GM19351 (cell line): Measurements from ENCODE around the gene ZBTB38.

ENCODE experiments used
- ATAC-seq: cut with Tn5 transposase; IDR thresholded peaks from one replicate; pipeline ENCODE4 v1.9.1; 2021; ENCODE audit warnings: mild to moderate bottlenecking, moderate library complexity; ENCODE audit not compliant: unreplicated experiment

Gene ZBTB38

DNA sequence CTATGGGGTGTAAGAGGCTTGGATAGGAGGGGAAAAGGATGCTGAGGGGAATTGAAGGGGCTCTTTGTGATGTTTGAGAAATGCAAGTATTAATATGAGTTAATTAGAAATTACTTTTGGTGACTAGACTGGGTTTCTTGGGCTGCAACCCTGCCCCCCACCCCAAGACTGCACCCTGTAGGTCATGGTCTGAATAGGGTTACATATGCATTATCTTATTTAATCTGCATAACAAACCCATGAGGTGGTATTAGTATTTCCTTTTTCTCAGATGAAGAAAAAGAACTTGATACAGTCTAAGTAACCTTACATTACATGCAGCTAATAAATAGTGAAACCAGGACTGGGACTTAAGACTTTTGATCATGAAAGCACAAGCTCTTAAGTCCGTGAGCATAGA is 5.6 kb upstream of the ZBTB38 start:
- no peak for ATAC-seq

- ATAC-seq = no peak
Observed at GRCh38 chr3:141365201-141365600, 3.1 kb upstream of the ZBTB38 start.

DNA sequence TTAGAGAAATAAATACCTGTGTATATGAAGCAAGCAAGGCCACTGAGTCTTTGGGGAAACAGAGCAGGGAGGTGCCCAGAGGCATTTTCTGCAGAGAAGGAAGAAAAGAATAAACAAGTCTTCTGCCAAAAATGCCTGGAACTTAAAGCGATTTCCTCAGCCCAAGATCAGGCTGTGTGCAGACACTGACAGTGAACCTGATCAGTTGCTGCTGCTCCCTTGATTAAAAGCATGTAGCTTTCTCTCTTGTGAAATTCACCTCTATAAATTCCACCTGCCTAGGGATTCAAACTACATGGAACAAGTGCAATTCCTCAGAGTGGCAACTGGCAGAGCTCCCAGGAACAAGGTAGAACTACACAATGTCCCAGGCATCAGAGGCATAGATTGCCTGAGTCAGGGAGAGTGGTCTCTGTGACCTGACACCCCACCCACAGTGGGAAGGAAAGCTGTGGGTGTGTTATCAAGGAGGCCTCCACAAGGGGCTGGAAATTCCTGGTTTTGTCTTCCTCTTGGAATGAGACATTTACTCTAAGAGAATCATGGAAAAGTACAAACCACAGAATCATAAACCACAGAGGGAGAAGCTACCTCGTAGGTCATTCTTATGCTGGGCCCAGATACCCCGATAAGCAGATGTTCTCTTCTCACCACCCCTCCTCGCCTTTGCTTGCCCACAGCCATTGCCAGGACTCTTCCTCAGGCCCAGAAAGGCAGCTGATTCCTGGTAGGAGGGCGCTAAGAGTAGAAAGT is 1.8 kb upstream of the ZBTB38 start:
- no peak for ATAC-seq

- no peak for ATAC-seq
Observed at GRCh38 chr3:141367038-141367730, 1.1 kb upstream of the ZBTB38 start.

GRCh38 chr3:141368925-141369794 is 856 bp downstream of the ZBTB38 start:
- ATAC-seq = no peak

DNA sequence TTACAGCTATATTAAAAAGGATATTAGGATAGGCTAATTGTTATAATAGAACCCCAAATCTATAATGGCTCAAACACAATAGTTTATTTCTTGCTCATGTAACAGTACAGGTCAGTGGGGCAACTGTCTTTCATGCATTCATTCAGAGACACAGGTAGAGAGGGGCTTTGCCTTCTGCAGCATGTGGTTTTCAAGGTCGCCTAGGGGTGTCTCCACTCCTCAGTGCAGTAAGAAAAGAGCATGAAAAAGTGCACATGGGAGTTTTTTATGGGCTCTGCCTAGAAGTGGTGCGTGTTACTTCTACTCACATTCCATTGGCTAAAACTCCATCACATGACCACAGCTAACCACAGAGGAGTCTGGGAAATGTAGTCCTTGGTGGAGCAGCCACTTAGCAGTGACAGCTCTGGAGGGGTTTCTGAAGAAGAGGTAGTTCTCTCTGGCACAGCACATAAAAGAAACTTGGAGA is 1.8 kb downstream of the ZBTB38 start:
- ATAC-seq = peak; percentile 76

DNA sequence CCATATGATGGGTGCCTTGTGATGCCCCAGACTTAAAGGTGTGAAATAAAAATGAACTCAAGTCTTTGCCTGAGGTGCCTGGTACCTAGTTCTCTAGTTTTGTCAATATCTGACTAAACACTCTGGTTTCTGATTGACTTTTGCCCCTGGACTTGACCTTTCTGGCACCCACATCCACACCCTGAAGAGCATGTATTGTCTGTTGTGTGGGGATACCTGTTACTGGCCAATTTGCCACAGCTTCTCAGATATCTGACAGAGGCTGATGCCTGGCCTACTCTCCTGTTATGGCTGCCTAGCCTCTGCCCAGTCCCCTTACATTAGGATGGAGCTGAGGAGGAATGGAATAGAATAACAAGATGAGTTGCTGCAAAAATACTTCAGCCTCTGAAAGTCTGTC is 3.6 kb downstream of the ZBTB38 start:
- ATAC-seq = no peak

GRCh38 chr3:141372656-141373055 is 4.4 kb downstream of the ZBTB38 start:
- ATAC-seq = no peak

DNA sequence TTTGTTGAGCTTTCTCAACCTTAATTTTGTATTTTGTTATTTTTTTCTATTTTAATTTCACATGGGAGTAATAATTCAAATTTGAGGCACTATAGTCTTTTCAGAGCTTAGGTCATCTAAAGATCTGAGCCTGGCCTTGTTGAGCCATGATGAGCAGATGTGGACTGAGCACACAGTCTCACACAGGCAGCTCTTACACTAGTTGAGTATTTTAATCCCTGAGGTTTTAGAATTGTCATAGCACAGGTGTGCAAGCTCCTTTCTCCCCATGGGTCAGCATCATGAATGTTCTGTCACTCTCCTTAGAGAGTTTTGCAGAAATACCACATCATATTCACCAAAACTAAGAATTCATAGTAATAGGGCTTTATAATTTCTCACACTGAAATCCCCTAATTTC is 4.9 kb downstream of the ZBTB38 start:
- no peak for ATAC-seq

DNA sequence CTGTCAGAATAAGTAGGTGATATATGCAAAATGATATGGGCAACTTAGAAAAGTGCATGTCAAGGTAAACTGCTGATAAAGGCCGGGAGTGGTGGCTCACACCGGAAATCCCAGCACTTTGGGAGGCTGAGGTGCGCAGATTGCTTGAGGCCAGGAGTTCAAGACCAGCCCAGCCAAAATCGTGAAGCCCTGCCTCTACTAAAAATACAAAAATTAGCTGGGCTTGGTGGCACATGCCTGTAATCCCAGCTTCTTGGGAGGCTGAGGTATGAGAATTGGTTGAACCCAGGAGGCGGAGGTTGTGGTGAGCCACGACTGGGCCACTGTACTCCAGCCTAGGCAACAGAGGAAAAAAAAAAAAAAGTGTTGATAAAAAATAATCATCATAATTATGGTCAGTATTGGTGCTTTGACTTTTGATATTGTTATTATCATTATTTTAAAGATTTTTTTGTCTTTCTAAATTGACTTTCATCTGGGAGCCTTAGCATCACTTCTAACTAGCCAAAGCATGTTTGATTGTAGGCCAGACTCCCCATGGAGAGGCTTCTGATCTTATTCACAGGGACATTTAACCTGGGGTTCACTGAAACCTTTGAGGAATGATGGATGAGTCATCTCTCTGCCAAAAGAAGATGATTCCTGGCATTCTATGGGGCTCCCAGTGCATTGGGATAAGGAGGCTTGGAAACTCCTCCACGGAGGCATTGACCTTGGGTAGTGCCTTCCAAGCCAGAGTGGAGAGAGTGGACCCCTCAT is 5.6 kb downstream of the ZBTB38 start:
- ATAC-seq = no peak

DNA sequence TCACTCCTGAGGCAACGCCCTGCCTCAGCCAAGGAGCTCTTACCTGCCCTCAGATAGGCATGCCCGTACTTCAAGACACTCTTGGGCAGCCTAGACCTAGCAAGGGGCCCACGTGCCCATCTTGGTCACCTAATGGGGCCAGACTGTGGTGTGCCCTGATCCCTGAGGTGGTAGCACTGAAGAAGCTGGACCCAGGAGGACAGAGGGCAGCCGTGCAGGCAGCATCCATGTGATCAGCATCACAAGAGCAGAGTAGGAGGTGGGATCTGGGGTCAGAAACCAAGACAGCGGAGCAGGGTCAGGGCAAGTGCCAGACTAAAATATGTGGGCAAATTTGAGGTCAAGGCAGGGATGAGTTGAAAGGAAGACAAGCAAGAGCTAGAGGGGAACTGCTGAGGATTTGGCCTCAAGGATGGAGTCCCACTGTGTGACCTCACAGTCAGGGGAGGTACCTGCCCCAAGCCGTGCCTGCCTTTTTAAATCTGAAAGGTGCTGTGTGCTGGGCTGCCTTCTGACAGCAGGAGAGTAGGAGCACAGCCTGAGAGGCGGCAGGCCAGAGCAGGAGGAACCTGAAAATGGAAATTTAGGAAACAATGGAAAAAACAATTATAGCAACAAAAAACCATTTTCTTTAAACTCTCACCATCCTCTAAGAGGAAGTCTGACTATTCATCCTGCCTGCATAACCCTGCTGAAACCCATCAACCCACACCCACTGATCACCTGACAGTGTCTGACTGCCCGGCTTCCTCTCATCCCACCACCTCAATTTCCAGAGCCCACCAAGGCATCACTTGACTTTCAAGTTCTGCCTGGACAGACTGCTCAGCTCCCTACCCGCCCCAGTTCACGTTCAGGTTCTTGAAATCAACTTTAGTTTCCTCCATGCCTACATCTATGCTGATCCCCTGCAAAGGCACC is 7.3 kb downstream of the ZBTB38 start:
- ATAC-seq = no peak

DNA sequence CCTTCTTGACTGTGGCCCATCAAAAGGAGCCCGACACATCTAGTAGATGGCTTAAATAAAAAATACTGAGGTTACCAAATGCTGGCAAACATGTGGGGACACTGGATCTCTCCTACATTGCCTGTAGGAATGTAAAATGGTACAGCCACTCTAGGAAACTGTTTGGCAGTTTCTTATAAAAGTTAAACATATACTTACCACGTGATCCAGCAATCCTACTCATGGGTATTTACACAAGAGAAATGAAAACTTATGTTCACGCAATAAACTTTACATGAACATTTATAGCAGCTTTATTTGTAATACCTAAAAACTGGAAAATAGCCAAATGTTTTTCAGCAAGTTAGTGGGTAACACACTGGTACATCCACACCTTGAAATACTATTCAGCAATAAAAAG is 9.1 kb downstream of the ZBTB38 start:
- no peak for ATAC-seq

DNA sequence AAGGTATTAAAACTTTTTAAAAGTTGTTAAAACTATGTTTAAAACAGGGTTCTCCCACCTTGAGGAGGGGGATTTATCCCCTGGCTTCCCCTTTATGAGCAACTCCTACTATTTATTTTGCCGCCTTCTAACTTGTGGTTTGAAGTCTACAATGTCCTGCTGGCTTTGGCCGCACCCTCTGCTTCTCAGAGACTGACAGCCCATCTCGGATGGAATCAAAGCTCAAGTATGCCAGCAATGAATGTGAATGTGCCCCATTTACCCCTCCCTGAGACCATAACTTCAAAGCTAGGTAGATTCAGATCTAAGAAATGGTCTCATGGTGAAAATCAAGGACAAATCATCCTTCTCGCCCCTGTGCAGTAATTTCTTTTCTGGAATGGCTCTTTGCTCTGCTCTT is 10.3 kb downstream of the ZBTB38 start:
- ATAC-seq = no peak

DNA sequence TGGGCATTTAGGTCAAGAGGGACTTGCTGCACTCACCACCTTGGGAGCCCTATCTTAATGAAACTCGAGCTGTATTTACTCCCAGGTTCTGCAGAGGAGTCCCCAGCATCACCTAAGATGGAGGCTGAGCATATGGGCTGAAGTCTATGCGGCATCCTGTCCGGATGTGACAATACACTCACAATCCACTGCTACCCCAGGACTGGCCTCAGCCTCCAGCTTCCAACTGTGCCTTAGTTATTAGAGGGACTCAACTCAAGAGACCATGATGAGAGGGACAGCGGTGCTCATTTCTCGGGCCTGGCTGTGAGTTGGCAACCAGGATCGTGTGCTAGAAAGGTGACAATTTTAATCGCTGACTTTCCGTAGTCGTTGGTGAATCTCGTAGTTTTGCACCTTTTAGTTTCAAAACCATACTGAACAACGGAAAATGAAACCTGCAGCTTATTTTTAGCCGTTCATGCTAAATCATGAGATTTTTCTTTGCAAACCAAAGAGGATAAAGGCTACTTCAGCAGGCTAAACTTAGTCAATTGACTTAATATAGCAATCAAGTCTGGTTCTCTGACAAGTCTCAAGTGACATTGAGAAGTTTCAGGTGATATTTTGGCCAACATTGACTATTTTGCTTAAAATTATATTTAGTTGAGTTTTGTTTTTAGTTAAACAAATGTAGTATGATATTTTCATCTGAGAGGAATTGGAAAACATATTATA is 11.1 kb downstream of the ZBTB38 start:
- ATAC-seq = peak; percentile 51

DNA sequence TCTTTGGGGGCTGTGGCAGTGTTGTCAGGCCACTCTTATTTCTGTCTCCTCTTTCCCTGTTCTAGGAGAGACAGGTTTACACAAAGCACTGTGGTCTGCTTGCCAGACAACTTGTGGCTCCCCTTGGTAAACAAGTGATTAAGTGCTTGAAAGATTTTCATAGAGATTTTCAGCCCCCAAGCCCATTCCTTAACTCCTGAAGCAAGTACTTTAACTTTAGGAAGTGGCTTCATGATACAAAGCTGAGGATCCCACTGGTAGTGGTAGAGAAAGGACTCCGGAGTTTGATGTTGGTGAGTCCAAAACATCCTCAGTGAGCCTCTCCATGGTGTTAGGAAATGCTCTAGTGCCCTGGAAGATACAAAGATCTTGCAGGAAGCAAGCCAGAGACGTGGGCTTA is 12.0 kb downstream of the ZBTB38 start:
- no peak for ATAC-seq

GRCh38 chr3:141380987-141381386 is 12.7 kb downstream of the ZBTB38 start:
- ATAC-seq = peak; percentile 34

DNA sequence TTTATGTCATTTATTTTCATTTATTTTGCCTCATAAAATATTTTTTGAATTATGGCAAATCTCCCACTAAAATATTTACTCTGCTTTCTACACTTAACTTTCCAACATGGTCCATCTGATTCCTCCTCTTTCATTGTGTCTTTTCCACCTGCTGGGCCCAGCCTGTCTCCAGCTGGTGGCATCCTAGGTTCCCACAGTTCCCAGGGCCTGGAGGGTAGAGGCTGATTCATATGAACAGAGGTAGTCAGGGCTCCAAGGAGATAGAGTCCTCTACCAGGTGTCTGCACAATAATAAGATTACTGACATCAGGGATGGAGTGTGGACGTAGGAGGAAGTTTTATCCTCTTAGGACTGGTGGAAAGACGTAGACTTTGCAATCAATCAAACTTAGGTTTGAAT is 14.3 kb downstream of the ZBTB38 start:
- ATAC-seq = no peak

DNA sequence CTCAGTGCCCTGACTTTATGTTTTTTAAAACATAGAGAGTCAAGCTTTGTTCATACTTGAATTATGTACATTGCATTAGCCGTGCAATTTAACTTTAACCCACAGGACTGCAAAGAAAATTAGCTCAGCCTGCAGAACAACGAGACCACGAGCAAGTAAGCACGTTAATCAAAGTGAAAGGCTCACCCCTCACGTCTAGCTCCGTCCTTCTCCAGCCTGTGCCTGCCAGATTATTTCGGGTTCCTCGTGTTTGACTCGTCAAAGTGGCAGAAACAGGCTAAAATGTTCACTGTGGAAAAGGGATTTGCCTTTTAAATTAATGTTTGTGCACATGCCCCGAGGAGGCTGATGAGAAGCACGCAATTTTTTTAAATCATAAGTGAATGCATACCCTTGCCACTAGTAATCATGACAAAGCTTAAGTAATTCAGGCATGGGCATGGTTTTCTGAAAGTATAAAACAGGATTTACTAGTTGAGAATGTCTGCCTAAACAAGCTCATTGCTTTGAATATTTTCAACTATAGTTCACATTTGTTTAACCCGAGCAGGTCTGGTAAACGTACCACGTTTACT is 15.3 kb downstream of the ZBTB38 start:
- ATAC-seq = no peak

- no peak for ATAC-seq
Observed at GRCh38 chr3:141384157-141384556, 15.9 kb downstream of the ZBTB38 start.
